LNCaP clone FGC (cell line): Measurements from ENCODE around the gene KIRREL1.
"Not testable (repeated sequence)": the region's sequence is repeated elsewhere in the genome, so short reads cannot be mapped to it uniquely, and the experiment has no call there.

ENCODE experiments used
- DNase-seq: peaks from one replicate; pipeline ENCODE4 v3.0.0-alpha.2; 2011; ENCODE audit warnings: low read depth
- H3K4me3 ChIP-seq: 2 replicates; pipeline ENCODE4 v1.5.1; 2011; ENCODE audit warnings: mild to moderate bottlenecking, low read depth, low read length, control low read depth
- TF ChIP-seq, protein P1 (sequence below): IDR thresholded peaks from 2 replicates; pipeline ENCODE4 v1.5.1; 2012; ENCODE audit warnings: mild to moderate bottlenecking; ENCODE audit not compliant: control insufficient read depth, insufficient read depth; ENCODE audit errors: extremely low read depth

Gene KIRREL1

DNA sequence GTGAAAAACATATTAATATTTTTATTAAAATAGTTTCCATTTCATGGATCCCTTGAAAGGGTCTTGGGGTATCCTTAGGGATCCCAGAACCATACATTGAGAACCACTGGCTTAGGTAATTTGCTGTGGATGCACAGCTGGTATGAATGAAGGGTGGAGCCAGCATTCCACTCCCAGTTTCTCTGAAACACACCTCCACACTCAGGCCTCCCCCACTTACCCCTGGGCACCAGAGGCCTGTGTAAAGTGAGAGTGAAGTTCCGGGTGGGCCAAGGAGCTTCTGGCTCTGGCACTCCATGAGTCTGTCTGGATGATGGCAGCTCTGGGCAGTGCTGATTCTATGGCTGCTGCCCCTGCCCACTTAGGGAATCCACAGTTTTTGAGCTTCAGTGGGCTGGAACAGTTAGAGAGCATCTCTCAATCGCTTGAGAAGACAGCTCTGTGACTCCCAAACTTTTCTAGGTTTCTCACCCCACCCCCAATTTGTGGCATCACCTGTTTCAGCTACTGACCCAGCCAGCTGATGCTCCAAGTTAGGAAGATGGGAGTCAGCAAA, 129.5 kb downstream of the KIRREL1 start:
- no peak overlapping the region for H3K4me3 ChIP-seq
- no peak for DNase-seq
- TF ChIP-seq, protein P1, sequence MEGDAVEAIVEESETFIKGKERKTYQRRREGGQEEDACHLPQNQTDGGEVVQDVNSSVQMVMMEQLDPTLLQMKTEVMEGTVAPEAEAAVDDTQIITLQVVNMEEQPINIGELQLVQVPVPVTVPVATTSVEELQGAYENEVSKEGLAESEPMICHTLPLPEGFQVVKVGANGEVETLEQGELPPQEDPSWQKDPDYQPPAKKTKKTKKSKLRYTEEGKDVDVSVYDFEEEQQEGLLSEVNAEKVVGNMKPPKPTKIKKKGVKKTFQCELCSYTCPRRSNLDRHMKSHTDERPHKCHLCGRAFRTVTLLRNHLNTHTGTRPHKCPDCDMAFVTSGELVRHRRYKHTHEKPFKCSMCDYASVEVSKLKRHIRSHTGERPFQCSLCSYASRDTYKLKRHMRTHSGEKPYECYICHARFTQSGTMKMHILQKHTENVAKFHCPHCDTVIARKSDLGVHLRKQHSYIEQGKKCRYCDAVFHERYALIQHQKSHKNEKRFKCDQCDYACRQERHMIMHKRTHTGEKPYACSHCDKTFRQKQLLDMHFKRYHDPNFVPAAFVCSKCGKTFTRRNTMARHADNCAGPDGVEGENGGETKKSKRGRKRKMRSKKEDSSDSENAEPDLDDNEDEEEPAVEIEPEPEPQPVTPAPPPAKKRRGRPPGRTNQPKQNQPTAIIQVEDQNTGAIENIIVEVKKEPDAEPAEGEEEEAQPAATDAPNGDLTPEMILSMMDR, result no peak

DNA sequence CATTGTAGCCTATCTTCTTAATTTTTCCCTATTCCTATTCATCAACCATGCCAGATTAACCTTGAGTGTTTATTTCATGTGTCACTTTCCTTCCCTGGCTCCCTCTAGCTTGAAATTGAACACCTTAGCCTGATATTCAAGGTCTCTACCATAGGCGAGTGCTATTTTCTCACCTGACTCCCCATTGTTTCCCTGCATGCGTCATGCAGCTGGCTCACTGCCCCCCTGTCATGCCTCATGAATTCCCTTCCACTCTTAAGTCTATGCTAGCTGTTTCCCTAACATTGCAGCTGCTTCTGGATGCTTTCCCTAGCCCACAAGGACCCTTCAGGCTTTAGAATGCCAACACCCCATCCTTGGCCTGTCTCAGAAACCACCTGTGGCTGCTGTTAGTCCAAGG, 130.6 kb downstream of the KIRREL1 start:
- DNase-seq, result no peak
- TF ChIP-seq, protein P1, result no peak
- no peak overlapping the region for H3K4me3 ChIP-seq

DNA sequence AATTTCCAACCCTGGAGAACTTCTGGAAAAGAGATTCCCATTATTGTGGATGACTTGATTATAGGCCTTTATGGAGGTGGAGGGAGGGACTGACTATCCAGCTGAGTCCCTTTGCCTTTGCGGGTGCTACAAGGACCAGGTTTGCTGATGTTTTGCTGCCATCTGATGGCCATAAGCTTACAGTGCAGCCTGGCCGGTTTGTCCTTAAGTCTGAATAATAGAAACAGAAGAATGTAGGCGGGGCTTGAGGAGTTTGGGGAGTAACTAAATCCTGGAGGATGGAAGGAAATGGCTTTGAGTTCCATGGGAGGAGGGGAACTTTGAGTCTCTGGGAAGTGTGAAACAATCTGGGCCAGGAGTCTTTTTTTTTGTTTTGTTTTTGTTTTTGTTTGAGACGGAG, 131.6 kb downstream of the KIRREL1 start:
- TF ChIP-seq, protein P1, result peak; percentile 98
- DNase-seq, result peak; percentile 78
- H3K4me3 ChIP-seq, result no peak overlapping the region

DNA sequence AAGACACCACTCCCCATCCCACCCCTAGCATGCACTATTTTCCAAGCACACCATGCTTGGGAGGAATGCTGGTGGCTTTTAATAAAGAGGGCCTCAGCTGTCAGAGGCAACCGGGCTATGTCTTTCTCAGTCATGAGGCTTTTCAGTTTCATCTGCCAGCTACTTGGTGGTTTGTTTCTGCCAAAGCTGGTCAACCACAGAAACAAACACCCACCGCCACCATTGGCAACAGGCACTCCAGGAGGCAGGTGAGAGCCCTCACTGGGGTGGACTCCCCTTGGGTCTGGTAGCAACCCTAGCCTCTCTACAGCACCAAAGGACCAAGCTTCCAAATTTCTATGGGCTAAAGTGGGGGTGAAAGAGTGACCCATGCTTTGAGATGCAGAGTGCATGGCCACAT, 133.0 kb downstream of the KIRREL1 start:
- TF ChIP-seq, protein P1, result no peak
- DNase-seq, result no peak
- no peak overlapping the region for H3K4me3 ChIP-seq

DNA sequence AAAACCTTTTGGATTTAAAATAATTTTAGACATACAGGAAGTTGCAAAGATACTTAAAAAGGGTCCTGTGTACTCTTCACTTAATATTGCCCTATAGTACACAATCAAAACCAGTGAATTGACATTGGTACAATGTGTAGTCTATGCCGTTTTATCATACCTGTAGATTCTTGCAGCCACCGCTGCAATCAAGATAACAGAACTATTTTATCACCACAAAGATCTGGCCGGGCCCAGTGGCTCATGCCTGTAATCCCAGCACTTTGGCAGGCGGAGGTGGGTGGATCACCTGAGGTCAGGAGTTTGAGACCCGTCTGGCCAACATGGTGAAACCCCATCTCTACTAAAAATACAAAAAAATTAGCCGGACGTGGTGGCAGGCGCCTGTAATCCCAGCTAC, 135.1 kb downstream of the KIRREL1 start:
- DNase-seq, H3K4me3 ChIP-seq: not testable (repeated sequence)

DNA sequence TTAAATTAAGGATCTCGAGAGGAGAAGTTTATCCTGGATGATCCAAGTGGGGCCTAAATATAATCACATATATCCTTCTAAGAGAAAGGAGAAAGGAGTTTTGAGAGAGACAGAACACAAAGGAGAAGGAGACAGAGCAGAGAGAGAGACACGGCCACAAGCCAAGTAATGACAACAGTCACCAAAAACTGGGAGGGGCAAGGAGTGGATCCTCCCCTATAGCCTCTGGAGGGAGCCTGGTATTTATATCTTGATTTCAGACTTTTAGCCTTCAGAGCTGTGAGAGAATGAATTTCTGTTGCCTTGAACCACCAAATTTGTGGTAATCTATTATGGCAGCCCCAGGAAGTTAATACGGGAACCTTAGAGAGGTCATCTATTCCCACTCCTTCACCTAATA, 137.8 kb downstream of the KIRREL1 start:
- no peak for DNase-seq
- TF ChIP-seq, protein P1, result no peak
- H3K4me3 ChIP-seq, result no peak overlapping the region

DNA sequence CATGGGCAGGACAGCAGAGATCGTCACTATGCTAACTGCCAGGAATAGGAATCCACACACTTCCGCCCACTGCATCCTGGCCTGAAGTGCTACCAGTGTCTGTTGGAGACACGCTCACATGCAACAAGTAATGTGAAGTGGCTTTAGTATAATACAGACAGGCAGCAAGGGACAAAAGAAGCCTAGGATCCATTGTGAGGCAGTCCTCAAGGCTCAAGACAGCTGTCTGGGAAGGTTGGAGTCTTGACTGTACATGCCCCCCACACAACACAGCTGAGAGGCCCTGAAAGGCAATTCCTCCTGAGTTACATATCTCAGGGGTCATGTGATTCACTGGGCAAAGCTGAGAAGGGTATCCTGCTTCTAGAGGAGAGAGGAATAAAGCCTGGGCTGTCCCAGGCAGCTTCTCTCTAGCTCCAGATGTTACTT, 147.3 kb downstream of the KIRREL1 start:
- no peak for DNase-seq
- no peak overlapping the region for H3K4me3 ChIP-seq
- TF ChIP-seq, protein P1, result no peak
